Choroid plexus epithelial cell (primary cell): Measurements from ENCODE around the gene PTPRG.

Source experiments
- DNase-seq: peaks from one replicate; pipeline ENCODE4 v3.0.0-alpha.2; 2010; ENCODE audit warnings: low read depth
- H3K4me3 ChIP-seq: 2 replicates; pipeline ENCODE4 v1.5.1; 2011; ENCODE audit warnings: low read depth, mild to moderate bottlenecking, control low read depth, low read length, moderate library complexity
- CTCF ChIP-seq: conservative IDR thresholded peaks from 2 replicates; pipeline ENCODE4 v1.5.1; 2011; ENCODE audit warnings: low read depth, mild to moderate bottlenecking, control low read depth, inconsistent platforms, low read length, moderate library complexity

Gene PTPRG

GRCh38 chr3:61578667-61579367, 17.4 kb downstream of the PTPRG start:
- no peak overlapping the region for H3K4me3 ChIP-seq
- no peak for TF ChIP-seq CTCF
- DNase-seq, result no peak

- H3K4me3 ChIP-seq, result no peak overlapping the region
- no peak for DNase-seq
- no peak for TF ChIP-seq CTCF
Measured at GRCh38 chr3:61579685-61580084, 18.3 kb downstream of the PTPRG start.

- H3K4me3 ChIP-seq, result no peak overlapping the region
- no peak for DNase-seq
- no peak for TF ChIP-seq CTCF
Measured at GRCh38 chr3:61580982-61581643, 19.7 kb downstream of the PTPRG start.

GRCh38 chr3:61582287-61582686, 20.9 kb downstream of the PTPRG start:
- no peak overlapping the region for H3K4me3 ChIP-seq
- no peak for DNase-seq
- no peak for TF ChIP-seq CTCF

- no peak for DNase-seq
- H3K4me3 ChIP-seq, result no peak overlapping the region
- no peak for TF ChIP-seq CTCF
Measured at GRCh38 chr3:61582846-61583245, 21.5 kb downstream of the PTPRG start.

GRCh38 chr3:61583890-61584875, 22.8 kb downstream of the PTPRG start:
- H3K4me3 ChIP-seq, result no peak overlapping the region
- DNase-seq, result no peak
- TF ChIP-seq CTCF, result no peak
